GM10266 (cell line): Measurements from ENCODE around the gene ATG16L1.

Experiments
- DNase-seq: peaks from one replicate; pipeline ENCODE4 v3.0.0; 2012; ENCODE audit errors: extremely low spot score
- CTCF ChIP-seq: IDR thresholded peaks from 2 replicates; pipeline ENCODE4 v1.5.1; 2012; ENCODE audit warnings: mild to moderate bottlenecking, low read depth; ENCODE audit not compliant: control insufficient read depth, insufficient read depth; ENCODE audit errors: missing control alignments

The ATG16L1 gene

GRCh38 chr2:233258211-233258610 is 6.7 kb downstream of the ATG16L1 start:
- TF ChIP-seq CTCF = no peak
- no peak for DNase-seq

DNA sequence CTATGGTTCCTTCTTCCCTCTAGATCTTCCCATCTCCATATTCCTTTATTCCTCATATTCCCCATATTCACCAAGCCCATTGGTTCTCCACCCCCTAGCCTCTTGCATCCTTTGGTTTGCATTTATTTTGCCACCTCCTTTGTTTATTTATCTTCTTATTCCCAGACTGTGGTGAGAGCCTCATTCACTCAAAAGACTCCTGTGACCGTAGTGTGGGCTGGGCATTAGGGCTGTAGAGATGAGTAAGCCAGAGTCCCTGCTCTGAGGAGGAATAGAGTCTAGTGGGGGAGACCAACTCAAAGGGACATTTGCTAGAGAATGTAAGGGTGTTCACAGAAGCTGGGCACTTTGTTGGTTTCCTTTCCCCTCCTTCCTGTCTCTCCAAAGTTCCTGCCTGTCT is 8.3 kb downstream of the ATG16L1 start:
- TF ChIP-seq CTCF = no peak
- DNase-seq = no peak

- no peak for TF ChIP-seq CTCF
These were observed 9.2 kb downstream of the ATG16L1 start for GRCh38 chr2:233260661-233261060.

GRCh38 chr2:233261819-233262555 is 10.5 kb downstream of the ATG16L1 start:
- DNase-seq = no peak
- no peak for TF ChIP-seq CTCF

More at GRCh38 chr2:233260661-233261060, 9.2 kb downstream of the ATG16L1 start:
- DNase-seq = no peak

DNA sequence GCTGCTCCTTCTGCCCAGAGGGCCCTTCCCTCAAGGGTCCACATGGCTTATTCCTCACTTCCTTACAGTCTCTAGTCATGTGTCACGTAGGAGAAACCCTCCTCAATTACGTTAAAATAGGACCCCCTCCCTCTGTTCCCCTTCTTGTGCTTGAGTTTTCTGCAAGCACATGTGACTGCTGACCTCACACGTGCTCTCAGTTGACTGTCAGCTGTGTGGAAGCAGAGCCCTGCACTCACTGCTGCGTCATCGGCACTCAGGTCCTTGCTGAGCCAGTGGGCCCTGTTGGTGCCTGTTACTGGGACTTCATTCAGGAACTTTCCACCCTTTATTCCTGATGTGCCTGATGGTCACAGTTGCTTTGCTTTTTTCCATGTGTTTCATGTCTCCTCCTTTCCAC is 11.1 kb downstream of the ATG16L1 start:
- no peak for DNase-seq
- TF ChIP-seq CTCF = no peak

DNA sequence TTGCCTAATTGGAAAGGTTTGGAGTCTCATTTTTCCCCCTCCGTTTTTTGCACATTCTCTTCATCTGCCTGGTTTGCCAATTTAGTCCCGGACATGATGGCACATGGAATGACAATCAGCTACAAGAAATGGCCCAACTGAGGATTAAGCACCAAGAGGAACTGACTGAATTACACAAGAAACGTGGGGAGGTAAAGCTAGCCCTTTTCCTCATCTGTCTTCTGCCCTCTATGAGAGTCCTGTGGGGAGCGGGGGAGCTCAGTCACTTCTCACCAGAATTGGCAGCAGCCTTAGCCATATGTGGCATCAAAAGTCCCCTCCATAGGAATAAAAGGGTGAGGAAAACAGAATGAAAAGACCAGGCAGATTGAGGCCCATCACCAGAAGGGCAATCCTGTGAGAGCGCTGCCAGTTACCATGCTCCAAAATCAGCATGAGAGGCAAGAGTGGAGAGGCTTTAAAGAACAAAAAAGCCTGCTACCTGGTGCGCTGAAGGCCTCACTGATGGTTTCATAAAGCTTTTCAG is 11.6 kb downstream of the ATG16L1 start:
- no peak for DNase-seq
- TF ChIP-seq CTCF = no peak

DNA sequence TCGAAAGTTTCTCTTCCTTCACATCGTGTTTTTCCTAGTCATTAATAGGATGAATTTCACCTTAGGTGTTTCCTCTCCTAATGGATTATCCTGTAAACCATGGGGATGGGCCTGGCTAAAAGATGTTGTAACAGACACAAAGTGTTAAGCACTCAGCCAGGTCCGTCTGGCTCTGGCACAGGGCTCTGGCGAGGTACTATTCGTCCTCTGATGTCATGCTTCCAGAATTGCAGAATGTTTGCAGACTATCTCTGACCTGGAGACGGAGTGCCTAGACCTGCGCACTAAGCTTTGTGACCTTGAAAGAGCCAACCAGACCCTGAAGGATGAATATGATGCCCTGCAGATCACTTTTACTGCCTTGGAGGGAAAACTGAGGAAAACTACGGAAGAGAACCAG is 13.2 kb downstream of the ATG16L1 start:
- TF ChIP-seq CTCF = no peak
- DNase-seq = no peak
